Gastrocnemius medialis (tissue), 4 donors: ENCODE results near the gene SLC6A19.

Source experiments
- CTCF ChIP-seq, 5 experiments: fragments of 450-650 bp in 3 of 5; fragments of 200-600 bp in 2 of 5; sonication (generic) in 2 of 5; IDR thresholded peaks in 4 of 5; conservative IDR thresholded peaks in 1 of 5; 1 replicate in 4 of 5; 2 replicates in 1 of 5; pipeline ENCODE4 v1.5.1; 2016 to 2019; ENCODE audit warnings: antibody characterized with exemption in 5 of 5, mild to moderate bottlenecking in 3 of 5, moderate library complexity in 3 of 5
- POLR2A ChIP-seq, 2 donors: fragments of 450-650 bp; IDR thresholded peaks; one replicate each; pipeline ENCODE4 v1.6.1; 2017; ENCODE audit warnings: antibody characterized with exemption in 2 of 2, mild to moderate bottlenecking in 2 of 2, moderate library complexity in 2 of 2

GRCh38 chr5:1270933-1271914 lies 69.8 kb downstream of the SLC6A19 start:
- no peak for TF ChIP-seq CTCF (IDR thresholded peaks at IDR 0.05 in 4 of 5, conservative IDR thresholded peaks at IDR 0.05 in 1 of 5)
- TF ChIP-seq POLR2A (IDR thresholded peaks at IDR 0.05): no peak
